NCI-H1417 (cell line): ENCODE measurements around the gene SHC3.

Experiments used
- DNase-seq, 3 experiments: peaks; one replicate each; lab custom pipeline; 2025; lab: John Stamatoyannopoulos, UW

Gene SHC3

DNA sequence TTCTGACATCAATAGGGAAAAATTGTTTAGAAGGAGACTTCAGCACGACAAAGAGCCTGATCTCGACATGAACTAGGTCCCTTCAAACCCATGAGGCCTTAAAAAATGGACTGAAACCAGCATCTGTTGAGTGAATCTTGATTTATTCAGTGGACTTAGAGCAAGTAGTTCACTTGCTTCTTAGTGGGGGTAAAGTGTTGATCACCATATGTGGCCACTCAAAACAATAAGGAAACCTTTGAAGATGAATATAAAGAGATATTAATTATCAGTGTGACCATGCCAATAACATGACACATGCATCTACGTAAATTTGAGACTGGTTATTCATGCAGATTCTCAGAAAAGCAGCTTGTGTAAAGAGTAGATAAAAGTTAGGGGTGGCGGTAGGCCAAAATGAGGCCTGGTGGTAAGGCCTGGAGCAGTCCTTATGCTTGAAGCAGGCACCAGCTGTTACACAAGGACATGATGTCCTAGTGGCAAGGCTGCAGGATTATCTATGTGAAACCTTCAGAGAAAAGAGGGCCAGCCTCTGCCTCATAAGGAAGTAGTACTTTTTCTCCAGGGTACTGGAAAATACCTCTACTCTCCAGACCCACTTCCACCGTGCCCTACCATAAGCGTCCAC, 126.0 kb downstream of the SHC3 start:
- no peak for DNase-seq

- no peak for DNase-seq
These were observed 127.1 kb downstream of the SHC3 start for GRCh38 chr9:89051421-89052025.

- DNase-seq, result no peak
These were observed 129.0 kb downstream of the SHC3 start for GRCh38 chr9:89049646-89050045.

DNA sequence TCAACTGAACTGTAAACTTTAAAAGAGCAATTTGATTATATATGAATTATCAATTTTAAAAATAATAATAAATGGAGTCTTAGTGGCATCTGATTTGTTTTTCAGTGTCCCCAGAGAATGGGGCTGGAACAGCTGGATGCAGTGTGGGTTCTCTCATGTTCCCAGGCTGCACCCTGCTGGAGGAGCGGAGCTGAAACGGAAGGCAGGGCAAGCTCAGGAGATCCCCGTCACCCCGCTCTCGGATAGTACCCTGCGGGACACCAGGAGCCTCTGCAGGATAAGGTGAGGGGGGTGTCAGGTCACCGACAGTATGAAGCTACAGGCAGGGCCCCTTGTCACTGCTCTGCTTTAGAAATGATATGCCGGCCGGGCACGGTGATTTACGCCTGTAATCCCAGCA, 130.0 kb downstream of the SHC3 start:
- DNase-seq, result no peak

DNA sequence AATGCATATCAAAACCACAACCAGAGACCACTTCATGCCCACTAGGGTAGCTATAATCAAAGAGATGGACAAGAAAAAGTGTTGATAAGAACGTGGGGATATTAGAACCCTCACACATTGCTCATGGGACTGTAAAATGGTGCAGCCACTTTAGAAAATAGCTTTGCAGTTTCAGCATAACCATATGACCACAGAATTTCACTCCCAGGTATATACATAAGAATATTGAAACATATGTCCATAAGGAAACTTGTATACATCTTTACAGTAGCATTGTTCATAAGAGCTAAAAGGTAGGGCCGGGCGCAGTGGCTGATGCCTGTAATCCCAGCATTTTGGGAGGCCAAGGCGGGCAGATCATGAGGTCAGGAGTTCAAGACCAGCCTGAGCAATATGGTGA, 131.0 kb downstream of the SHC3 start:
- DNase-seq, result no peak

- no peak for DNase-seq
These were observed 131.8 kb downstream of the SHC3 start for GRCh38 chr9:89046832-89047231.

DNA sequence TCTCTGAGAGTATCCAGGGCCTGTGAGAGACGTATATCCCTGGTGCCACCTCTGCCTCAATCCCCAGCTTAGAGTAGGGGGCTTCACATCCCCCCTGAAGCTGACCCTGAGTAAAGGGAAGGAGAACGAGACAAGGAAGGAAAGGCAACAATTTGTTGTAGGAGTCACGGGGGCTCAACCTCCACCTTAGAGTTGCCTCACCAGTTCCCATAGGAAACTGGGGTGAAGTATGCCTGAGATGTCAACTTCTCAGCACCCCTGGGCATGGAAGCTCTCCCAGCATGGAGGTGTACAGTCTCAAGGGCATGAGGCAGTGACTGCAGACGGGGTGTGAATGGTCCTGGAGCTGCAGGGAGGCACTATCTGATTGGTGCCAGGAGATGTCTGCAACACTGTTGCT, 133.7 kb downstream of the SHC3 start:
- no peak for DNase-seq

GRCh38 chr9:89044104-89044503, 134.5 kb downstream of the SHC3 start:
- no peak for DNase-seq

- DNase-seq, result no peak
These were observed 135.6 kb downstream of the SHC3 start for GRCh38 chr9:89042984-89043383.

GRCh38 chr9:89039664-89040063, 139.0 kb downstream of the SHC3 start:
- DNase-seq, result no peak

DNA sequence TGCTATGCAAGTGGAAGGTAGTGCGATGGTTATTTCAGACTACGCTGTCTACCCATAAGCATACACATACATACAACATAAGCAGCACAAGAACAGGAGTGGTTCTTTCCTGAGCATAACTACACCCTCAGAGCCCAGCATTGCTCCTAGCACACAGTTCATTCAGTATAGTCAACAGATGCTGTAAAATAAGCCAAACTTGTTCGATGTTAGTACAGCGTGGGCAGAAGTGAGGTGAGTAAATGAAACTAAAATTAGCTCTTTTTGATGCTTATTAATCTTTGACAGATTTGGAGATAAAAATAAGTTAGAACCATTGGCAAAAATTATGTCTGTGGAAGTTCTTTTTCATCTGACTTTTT, 139.5 kb downstream of the SHC3 start:
- no peak for DNase-seq

DNA sequence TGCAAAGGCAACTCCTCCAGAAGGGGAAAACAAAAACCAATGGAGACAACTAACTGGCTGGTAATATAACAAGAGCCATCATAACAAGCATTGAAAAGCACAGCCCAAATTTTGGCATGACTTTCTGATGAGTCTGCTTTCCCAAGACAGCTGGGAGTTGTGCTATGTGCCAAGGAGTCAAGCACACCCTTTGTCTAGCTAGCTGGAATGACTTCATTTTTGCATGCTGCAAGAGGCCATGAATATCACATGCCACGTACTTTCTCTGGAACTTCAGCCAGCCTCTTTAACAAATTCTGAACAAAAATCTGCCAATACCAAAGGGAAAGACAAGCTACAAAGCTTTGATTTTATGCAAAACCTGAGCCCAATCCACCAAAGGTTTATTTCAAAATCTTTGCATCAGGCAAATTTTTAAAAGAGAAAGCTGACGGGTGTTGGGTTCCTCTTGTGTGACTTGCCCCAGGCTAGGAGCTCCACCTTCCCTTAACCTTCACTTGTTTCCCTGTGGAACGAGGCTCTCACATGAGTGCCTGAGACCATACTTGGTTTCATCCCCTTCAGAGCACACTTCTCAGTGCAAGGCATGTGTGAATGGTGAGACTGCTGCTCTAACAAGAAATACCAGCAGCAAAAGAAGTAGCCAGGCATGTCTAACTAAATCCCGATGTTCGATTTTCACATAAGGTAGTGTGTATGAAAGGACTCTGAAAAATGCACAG, 140.1 kb downstream of the SHC3 start:
- DNase-seq, result no peak

DNA sequence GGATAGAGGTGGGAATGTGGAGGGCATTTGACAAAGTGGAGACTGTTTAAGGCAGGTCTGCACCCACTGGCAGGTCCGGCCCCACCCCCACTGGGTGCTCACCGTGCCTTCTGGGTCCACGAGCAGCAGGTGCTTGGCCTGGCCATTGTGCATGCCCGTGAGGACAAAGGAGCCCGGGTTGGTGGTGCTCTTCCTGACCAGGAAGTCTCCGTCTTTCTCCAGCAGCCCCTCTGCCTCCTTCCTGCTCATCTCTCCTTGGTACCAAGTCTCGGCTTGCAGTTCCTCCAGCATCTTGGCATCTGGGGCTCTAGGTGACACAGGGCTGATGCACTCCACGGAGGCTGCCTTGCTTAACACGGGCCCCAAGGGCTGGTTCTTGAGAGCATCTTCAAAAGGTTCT, 140.7 kb downstream of the SHC3 start:
- DNase-seq, result no peak

DNA sequence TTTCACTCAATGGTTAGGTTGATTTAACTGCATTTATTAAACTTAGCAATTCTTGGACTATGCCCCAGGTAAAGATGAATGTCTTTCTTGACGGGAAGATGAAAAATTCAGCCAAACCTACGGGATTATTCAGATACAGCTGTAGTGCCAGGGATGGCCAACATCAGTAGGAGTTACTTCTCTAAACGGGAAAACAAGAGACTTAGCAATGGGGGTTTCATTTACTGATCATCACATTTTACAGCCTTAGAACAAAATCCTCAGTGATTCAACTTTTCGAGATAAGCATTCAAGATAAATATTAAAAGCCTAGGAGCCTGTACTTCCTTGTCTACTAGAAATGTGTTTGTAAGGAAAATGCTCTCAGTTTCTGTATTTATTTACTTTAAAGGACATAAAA, 141.3 kb downstream of the SHC3 start:
- DNase-seq, result no peak

DNA sequence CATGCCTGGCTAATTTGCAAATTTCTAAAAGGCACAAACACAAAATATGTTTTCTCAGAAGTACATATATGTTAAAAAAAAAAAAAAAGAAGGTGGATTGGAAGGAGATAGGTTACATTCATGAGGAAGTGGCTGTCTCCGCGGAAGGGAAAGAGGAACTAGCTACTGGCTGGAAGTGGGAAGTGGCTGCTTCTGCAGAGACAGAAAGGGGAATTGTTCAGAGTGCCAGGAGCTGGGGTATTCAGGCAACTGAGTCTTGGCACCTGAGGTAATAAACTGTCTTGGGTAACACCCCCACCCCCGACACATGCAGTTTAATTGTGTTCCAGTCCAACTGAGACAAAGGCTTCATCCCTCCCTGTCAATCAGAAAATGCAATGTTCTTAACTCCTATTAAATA, 141.7 kb downstream of the SHC3 start:
- no peak for DNase-seq

DNA sequence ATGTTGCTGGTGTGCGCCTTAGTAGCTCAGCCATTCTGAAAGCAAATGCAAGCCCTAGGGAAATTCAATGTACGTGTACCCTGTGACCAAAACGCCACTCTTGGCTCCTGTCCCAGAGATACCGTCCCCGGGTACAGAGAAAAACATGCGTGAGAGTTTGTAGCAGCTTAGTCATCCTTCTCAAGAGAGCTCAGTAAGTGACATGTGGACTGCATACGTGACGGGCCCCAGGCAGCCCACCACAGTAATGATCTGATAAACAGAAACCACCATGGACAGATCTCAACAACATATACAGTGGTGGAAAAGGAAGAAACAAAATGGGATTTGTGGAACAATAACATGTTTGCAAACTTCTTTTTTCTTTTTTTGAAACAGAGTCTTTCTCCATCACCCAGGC, 142.2 kb downstream of the SHC3 start:
- no peak for DNase-seq

DNA sequence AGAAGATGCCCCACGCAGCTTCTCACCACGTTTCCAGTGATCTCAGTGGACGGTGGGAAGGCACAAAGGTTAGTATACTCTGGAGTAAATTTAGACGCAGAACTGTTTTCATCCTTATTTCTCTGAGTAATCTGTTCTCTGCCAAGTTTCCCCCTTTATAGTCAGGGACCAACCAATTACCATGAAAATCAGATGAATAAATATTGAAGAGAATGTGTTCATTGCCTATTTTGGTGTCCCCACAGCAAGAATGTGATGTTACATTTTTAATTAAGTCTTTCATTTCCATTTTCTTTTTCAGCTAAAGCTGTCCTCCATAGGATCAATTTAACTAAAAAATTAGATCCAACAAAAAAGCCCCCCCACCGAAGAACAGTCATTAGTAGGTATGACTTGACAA, 146.0 kb downstream of the SHC3 start:
- DNase-seq, result no peak

GRCh38 chr9:89032173-89032572, 146.4 kb downstream of the SHC3 start:
- DNase-seq, result no peak

DNA sequence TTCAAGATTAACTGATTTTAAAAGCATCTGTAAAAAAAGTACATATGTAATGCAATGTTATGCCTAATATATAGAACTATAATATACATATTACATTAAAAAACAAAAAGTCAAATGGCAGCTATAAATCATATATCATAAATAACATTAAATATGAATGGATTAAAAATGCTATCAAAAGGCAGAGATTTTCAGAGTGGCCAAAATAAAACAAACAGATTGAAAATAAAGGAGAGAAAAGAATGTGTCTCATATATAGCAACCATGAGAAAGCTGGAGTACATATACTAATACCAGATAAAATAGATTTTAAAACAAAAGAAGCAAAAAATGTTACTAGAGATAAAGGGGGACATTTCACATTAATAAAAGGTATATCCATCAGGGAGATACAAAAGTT, 148.8 kb downstream of the SHC3 start:
- DNase-seq, result no peak

DNA sequence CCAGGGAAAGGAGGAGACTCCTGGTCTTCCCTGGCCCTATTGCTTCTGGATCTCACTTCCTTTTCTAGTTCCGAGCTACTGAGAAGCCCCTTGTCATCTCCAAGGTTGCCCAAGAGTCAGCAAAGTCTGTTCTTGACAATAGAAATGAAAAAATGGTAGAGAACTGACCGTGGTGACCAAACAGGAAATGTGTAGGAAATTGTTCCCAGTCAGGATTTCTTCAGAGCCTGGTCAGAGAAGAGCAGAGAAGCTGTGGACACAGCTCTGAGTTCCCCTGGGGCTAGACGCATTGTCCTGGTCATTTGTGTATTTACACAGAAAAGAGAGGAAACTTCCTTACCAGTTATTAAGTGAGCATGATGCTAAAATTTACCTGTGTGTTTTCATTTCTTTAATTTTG, 151.7 kb downstream of the SHC3 start:
- DNase-seq, result no peak

GRCh38 chr9:89025553-89025952, 153.1 kb downstream of the SHC3 start:
- no peak for DNase-seq

- no peak for DNase-seq
These were observed 153.9 kb downstream of the SHC3 start for GRCh38 chr9:89024727-89025126.

DNA sequence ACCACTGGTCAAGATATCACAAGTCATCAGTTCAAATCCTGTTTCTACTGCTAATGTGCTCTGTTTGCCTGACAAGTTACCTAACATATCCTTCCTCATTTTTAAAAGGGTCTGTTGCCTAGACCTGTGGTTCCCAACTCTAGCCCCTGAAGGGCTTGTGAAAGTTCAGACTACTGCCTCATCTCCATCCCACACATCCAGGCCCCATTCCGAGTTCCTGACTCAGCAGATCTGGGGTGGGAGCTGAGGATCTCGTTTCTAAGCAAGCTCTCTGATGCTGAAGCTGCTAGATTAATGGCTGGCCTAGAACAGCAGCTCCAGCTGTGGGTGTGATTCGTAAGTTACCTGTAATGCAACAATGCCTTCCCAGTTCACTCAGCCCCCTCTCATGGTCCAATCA, 154.9 kb downstream of the SHC3 start:
- no peak for DNase-seq

GRCh38 chr9:89022902-89023301, 155.7 kb downstream of the SHC3 start:
- no peak for DNase-seq
